Gastrocnemius medialis (tissue), 4 donors: Measurements from ENCODE around the gene LPAR1. TPM values are rescaled to one million over a fixed set of nuclear protein-coding genes. Genes with fewer than 3 reads are reported as not detected.

Experiments
- ATAC-seq, 2 donors: fragments of 150-250 bp; one replicate each; pipeline ENCODE4 v1.9.1; 2016
- DNase-seq, 2 donors: peaks; one replicate each; pipeline ENCODE4 v3.0.0-alpha.2; 2019
- H3K27ac ChIP-seq, 4 donors: fragments of 200-600 bp; sonication (generic); 1 replicate in 1 of 4; 2 replicates in 3 of 4; pipeline ENCODE4 v1.5.1; 2016 to 2018; ENCODE audit warnings: mild to moderate bottlenecking in 2 of 4, moderate library complexity in 1 of 4
- H3K27me3 ChIP-seq, 3 donors: fragments of 200-600 bp; sonication (generic) in 2 of 3; 1 replicate in 1 of 3; 2 replicates in 2 of 3; pipeline versions ENCODE4 v1.5.1 to v1.6.0; 2016 to 2019; ENCODE audit warnings: mild to moderate bottlenecking in 1 of 3, moderate library complexity in 1 of 3
- H3K36me3 ChIP-seq, 2 donors: fragments of 200-600 bp; sonication (generic) in 1 of 2; one replicate each; pipeline ENCODE4 v1.5.1; 2017 to 2018
- H3K4me1 ChIP-seq, 2 donors: fragments of 200-600 bp; sonication (generic) in 1 of 2; one replicate each; pipeline ENCODE4 v1.5.1; 2016 to 2017; ENCODE audit warnings: mild to moderate bottlenecking in 2 of 2
- H3K4me3 ChIP-seq, 4 donors: fragments of 200-600 bp; sonication (generic) in 3 of 4; 1 replicate in 1 of 4; 2 replicates in 3 of 4; pipeline ENCODE4 v1.5.1; 2016 to 2019; ENCODE audit warnings: mild to moderate bottlenecking in 2 of 4
- H3K9me3 ChIP-seq, 3 donors: fragments of 200-600 bp; sonication (generic) in 2 of 3; 1 replicate in 1 of 3; 2 replicates in 2 of 3; pipeline ENCODE4 v1.5.1; 2016 to 2019
- CTCF ChIP-seq, 5 experiments: fragments of 450-650 bp in 3 of 5; fragments of 200-600 bp in 2 of 5; sonication (generic) in 2 of 5; IDR thresholded peaks in 4 of 5; conservative IDR thresholded peaks in 1 of 5; 1 replicate in 4 of 5; 2 replicates in 1 of 5; pipeline ENCODE4 v1.5.1; 2016 to 2019; ENCODE audit warnings: antibody characterized with exemption in 5 of 5, mild to moderate bottlenecking in 3 of 5, moderate library complexity in 3 of 5
- POLR2A ChIP-seq, 2 donors: fragments of 450-650 bp; IDR thresholded peaks; one replicate each; pipeline ENCODE4 v1.6.1; 2017; ENCODE audit warnings: antibody characterized with exemption in 2 of 2, mild to moderate bottlenecking in 2 of 2, moderate library complexity in 2 of 2
- in situ Hi-C, 4 donors: fragments of 200-750 bp; cut with MboI; loops; one replicate each; pipeline versions ENCODE4 v1.15.0 to v1.8.0; 2017; ENCODE audit warnings: low sequenced_read_pairs in 4 of 4
- intact Hi-C: fragments of 100-400 bp; cut with DNase I; formaldehyde crosslinking; loops from one replicate; pipeline ENCODE4 v1.15.1; 2023; ENCODE audit warnings: low total_unique reads
- total RNA-seq, 4 donors: library from RNA; depleted of rRNA; stranded (reverse); fragments of >200 nt; gene quantifications; one replicate each; pipeline versions ENCODE4 v1.1.0 to v1.2.3, GENCODE V29; 2016

Gene LPAR1
- total RNA-seq, 4 donors from 2014 or later: 5.5 to 20.2 (median 13.2) TPM

GRCh38 chr9:110971234-110971633 is 67.0 kb downstream of the LPAR1 start:
- Histone ChIP-seq H3K27ac (no peak overlapping the region), H3K9me3 (no peaks in the 10 kb centered on the region), H3K4me3 (no peak overlapping the region), H3K36me3 (no peaks in the 10 kb centered on the region), H3K27me3 (no peaks in the 10 kb centered on the region), H3K4me1 (no peaks in the 10 kb centered on the region)
- in situ Hi-C loops: no loop called here
- intact Hi-C loops: no loop called here
- no peak for ATAC-seq
- DNase-seq: no peak
- TF ChIP-seq CTCF (IDR thresholded peaks at IDR 0.05 in 4 of 5, conservative IDR thresholded peaks at IDR 0.05 in 1 of 5) (no peak), POLR2A (IDR thresholded peaks at IDR 0.05) (no peak)

- in situ Hi-C loops: loop anchor here in 1 of 4 donors (10.0 kb wide), 1 partner anchor 65 kb away; no protein-coding TSS in a partner anchor
- H3K36me3 ChIP-seq: no peaks in the 10 kb centered on the region
Observed at GRCh38 chr9:110969971-110970386, 68.3 kb downstream of the LPAR1 start.

GRCh38 chr9:110968096-110968495 is 70.2 kb downstream of the LPAR1 start:
- H3K27me3 ChIP-seq: no peaks in the 10 kb centered on the region
- intact Hi-C loops (no loop called here), in situ Hi-C loops (loop anchor here in 1 of 4 donors (10.0 kb wide), 1 partner anchor 63 kb away; no protein-coding TSS in a partner anchor)
- no peaks in the 10 kb centered on the region for H3K9me3 ChIP-seq
- no peaks in the 10 kb centered on the region for H3K36me3 ChIP-seq
- H3K4me3 ChIP-seq: no peak overlapping the region
- no peaks in the 10 kb centered on the region for H3K4me1 ChIP-seq
- TF ChIP-seq POLR2A (IDR thresholded peaks at IDR 0.05) (no peak), CTCF (IDR thresholded peaks at IDR 0.05 in 4 of 5, conservative IDR thresholded peaks at IDR 0.05 in 1 of 5) (no peak)
- H3K27ac ChIP-seq: no peak overlapping the region
- ATAC-seq (no peak), DNase-seq (no peak)

More at GRCh38 chr9:110969971-110970386, 68.3 kb downstream of the LPAR1 start:
- Histone ChIP-seq H3K27me3 (no peaks in the 10 kb centered on the region), H3K4me1 (no peaks in the 10 kb centered on the region), H3K9me3 (no peaks in the 10 kb centered on the region), H3K27ac (no peak overlapping the region), H3K4me3 (no peak overlapping the region)
- intact Hi-C loops: no loop called here
- DNase-seq (no peak), ATAC-seq (no peak)
- TF ChIP-seq CTCF (IDR thresholded peaks at IDR 0.05 in 4 of 5, conservative IDR thresholded peaks at IDR 0.05 in 1 of 5): no peak
- TF ChIP-seq POLR2A (IDR thresholded peaks at IDR 0.05): no peak

GRCh38 chr9:110967196-110967595 is 71.1 kb downstream of the LPAR1 start:
- ATAC-seq: no peak
- H3K4me3 ChIP-seq: no peak overlapping the region
- no peaks in the 10 kb centered on the region for H3K4me1 ChIP-seq
- no peaks in the 10 kb centered on the region for H3K36me3 ChIP-seq
- H3K9me3 ChIP-seq: no peaks in the 10 kb centered on the region
- H3K27ac ChIP-seq: no peak overlapping the region
- intact Hi-C loops (no loop called here), in situ Hi-C loops (loop anchor here in 1 of 4 donors (10.0 kb wide), 1 partner anchor 62 kb away; no protein-coding TSS in a partner anchor)
- TF ChIP-seq CTCF (IDR thresholded peaks at IDR 0.05 in 4 of 5, conservative IDR thresholded peaks at IDR 0.05 in 1 of 5): no peak
- TF ChIP-seq POLR2A (IDR thresholded peaks at IDR 0.05): no peak
- no peaks in the 10 kb centered on the region for H3K27me3 ChIP-seq
- DNase-seq: no peak

GRCh38 chr9:110960288-110960687 is 78.0 kb downstream of the LPAR1 start:
- H3K9me3 ChIP-seq: no peaks in the 10 kb centered on the region
- intact Hi-C loops (no loop called here), in situ Hi-C loops (loop anchor here in 1 of 4 donors (10.0 kb wide), 1 partner anchor 55 kb away; no protein-coding TSS in a partner anchor)
- H3K27ac ChIP-seq: no peak overlapping the region
- no peak overlapping the region for H3K4me3 ChIP-seq
- no peak for TF ChIP-seq POLR2A (IDR thresholded peaks at IDR 0.05)
- no peak for TF ChIP-seq CTCF (IDR thresholded peaks at IDR 0.05 in 4 of 5, conservative IDR thresholded peaks at IDR 0.05 in 1 of 5)
- no peaks in the 10 kb centered on the region for H3K36me3 ChIP-seq
- no peaks in the 10 kb centered on the region for H3K27me3 ChIP-seq
- H3K4me1 ChIP-seq: no peaks in the 10 kb centered on the region
- DNase-seq (no peak), ATAC-seq (no peak)
